ENCODE measurements around the gene RAD18.

GRCh38 chr3:8887435-8888300 is 75.6 kb downstream of the RAD18 start:
- no peak for TF ChIP-seq TAF1 (IDR thresholded peaks at IDR 0.05; ENCODE audit: borderline replicate concordance, insufficient read depth, low read length)
- TF ChIP-seq POLR2AphosphoS5 (IDR thresholded peaks at IDR 0.05; ENCODE audit: low read depth, low read length) = no peak
- no peak for TF ChIP-seq REST (IDR thresholded peaks at IDR 0.05; ENCODE audit: insufficient read depth in 1 of 2, low read depth in 2 of 2, low read length in 2 of 2)
- no peak for TF ChIP-seq SIN3A (IDR thresholded peaks at IDR 0.05; ENCODE audit: borderline replicate concordance, insufficient read depth, low read length)
- no peak for TF ChIP-seq FOXP2 (optimal IDR thresholded peaks at IDR 0.05; ENCODE audit: borderline replicate concordance, extremely low read depth, extremely low read length, insufficient read depth)
